Activated CD4-positive, alpha-beta T cell treated with anti-CD3 and anti-CD28 coated beads for 36 hours (primary cell): ENCODE measurements around the gene SLC17A9. TPM values are rescaled to one million over a fixed set of nuclear protein-coding genes. Genes with fewer than 3 reads are reported as not detected.
A peak's percentile ranks its signal among the peaks of the same experiment; 100 is the strongest.

Experiments used
- ATAC-seq: fragments of 200-7000 bp; cut with Tn5 transposase; one replicate; pipeline ENCODE4 v1.10.0; 2021; ENCODE audit warnings: mild to moderate bottlenecking, moderate library complexity
- CTCF ChIA-PET: fragments of 350-600 bp; sonication (Branson Sonifier 250); formaldehyde crosslinking; loops from one replicate; lab custom pipeline; 2021; ENCODE audit warnings: antibody characterized with exemption; lab: Charles Lee
- POLR2A ChIA-PET: fragments of 350-600 bp; sonication (Branson Sonifier 250); formaldehyde crosslinking; loops from one replicate; lab custom pipeline; 2021; ENCODE audit warnings: antibody characterized with exemption, inconsistent platforms; lab: Charles Lee
- DNase-seq: peaks from one replicate; pipeline ENCODE4 v3.0.0-alpha.2; 2020
- H3K27ac Mint-ChIP-seq: one replicate; pipeline ENCODE4 v1.8.0; 2021; ENCODE audit warnings: mixed read lengths
- H3K27me3 Mint-ChIP-seq: one replicate; pipeline ENCODE4 v1.8.0; 2021; ENCODE audit warnings: mixed read lengths
- H3K36me3 Mint-ChIP-seq: one replicate; pipeline ENCODE4 v1.8.0; 2021; ENCODE audit warnings: low read depth, mixed read lengths
- H3K4me1 Mint-ChIP-seq: one replicate; pipeline ENCODE4 v1.8.0; 2021; ENCODE audit warnings: mixed read lengths
- H3K4me3 Mint-ChIP-seq: one replicate; pipeline ENCODE4 v1.8.0; 2021; ENCODE audit warnings: mild to moderate bottlenecking, moderate library complexity, mixed read lengths
- H3K9me3 Mint-ChIP-seq: one replicate; pipeline ENCODE4 v1.8.0; 2021; ENCODE audit warnings: low read depth, mixed read lengths
- intact Hi-C, 2 experiments: fragments of 100-400 bp; cut with DNase I in 1 of 2; cut with micrococcal nuclease in 1 of 2; formaldehyde crosslinking; loops; one replicate each; pipeline versions ENCODE4 v1.14.2 to v1.15.1; 2022 to 2024; cut with DNase I, micrococcal nuclease
- total RNA-seq, 2 experiments: library from RNA; stranded (reverse); gene quantifications; one replicate each; pipeline ENCODE4 v1.2.3, GENCODE V29; 2021

The SLC17A9 gene
- total RNA-seq, 2 experiments from 2014 or later = 16.2 to 16.5 TPM

DNA sequence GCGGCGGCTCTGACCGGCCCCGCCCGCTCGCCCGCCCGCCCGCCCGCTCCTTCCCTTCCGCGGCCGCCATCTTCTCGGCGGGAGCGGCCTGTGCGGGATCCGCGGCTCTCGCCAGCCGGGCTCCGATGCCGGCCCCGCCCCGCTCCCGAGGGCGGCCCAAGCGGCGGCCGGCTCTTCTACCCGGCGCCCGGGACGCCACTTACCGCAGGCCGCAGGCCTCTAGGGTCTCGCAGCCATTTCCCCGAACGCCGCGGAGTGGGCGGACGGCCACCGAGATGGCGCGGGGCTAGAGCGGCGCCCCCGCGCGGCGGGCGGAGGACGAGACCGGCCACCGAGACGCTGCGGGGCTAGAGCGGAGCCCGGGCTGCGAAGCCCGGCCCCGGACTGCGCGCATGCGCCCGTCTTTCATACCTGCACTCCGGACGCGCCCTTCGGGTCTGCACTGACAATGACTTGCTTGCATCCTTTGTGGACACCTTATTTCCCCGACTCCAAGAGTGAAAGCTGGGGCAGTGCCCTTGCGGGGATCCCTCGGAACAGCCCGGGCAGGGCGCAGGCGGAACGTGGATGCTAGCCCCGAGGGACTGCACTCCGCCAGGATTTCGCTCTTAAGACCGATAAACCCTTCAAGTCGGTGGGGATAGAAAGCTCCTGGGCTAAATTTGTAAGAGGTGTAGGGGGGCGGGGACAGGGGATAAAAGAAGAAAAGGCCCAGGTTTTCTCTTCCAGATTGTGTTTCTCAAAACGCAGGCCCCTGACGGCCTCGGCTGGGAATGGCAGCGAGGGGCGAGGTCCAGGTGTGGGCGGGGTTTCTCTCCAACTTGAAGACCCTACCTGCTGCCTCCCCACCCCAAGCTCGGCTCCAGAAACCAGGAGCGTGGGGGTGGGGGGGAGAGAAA, 26.0 kb upstream of the SLC17A9 start, which contains the start of gene DIDO1:
DIDO1 (minus strand) TSS at position 277 of the 899 bp plus-strand sequence.
- Mint-ChIP-seq H3K36me3 (peaks cover 13% of the 10 kb centered on the region), H3K4me1 (peaks cover 64% of the 10 kb centered on the region), H3K27me3 (no peaks in the 10 kb centered on the region), H3K9me3 (no peaks in the 10 kb centered on the region), H3K27ac (peak within 1 kb of the TSS; percentile 96), H3K4me3 (peak within 1 kb of the TSS; percentile 94)
- ATAC-seq = peak; percentile 78
- CTCF ChIA-PET = interaction anchor here (1.0 to 3.9 kb wide), 6 partner anchors 8 to 25 kb away, joined by 3 to 15 read pairs (median 4); partner anchors contain the start of gene GID8
- intact Hi-C loops = loop anchor here (1.0 to 10.0 kb wide), 11 partner anchors 11 to 784 kb away; partner anchors contain the start of genes ADRM1 (in 1 of the 2), ARFGAP1 (in 1 of the 2), GMEB2 (in 1 of the 2) and PSMA7 (in 1 of the 2)
- DNase-seq = peak; percentile 94
- POLR2A ChIA-PET = interaction anchor here (0.7 to 2.9 kb wide), 2 partner anchors 10 to 11 kb away, joined by 3 to 18 read pairs; partner anchors contain the start of gene GID8

DNA sequence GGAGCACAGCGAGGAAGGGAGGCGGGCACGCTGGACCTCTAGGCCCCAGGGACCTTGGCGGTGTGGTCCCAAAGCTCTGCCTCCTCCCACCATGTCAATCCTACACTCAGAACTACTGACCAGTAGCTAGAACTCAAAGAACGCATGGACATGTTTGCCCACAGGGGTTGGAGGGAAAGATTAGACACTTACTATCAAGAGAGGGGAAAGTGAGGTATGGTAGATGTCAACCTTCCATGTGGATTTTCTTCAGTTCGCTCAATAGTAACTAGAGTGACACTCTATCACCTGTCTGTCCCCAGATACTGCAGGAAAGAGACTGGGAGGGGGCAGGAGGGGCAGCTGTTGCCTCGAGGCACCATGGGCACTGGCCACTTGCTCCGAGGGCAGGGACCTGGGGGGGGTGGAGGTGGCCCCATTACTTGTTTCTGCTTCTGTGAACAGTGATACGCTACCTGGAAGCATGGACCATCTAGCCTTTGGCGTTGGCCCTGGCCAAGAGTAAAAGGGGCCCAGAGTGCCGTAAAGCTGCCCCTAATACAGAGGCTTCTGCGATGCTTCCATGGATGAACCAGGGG, 25.3 kb upstream of the SLC17A9 start:
- Mint-ChIP-seq H3K4me3 (peak overlapping the region; percentile 94), H3K9me3 (no peaks in the 10 kb centered on the region), H3K27ac (peak overlapping the region; percentile 92), H3K27me3 (no peaks in the 10 kb centered on the region), H3K36me3 (peaks cover 13% of the 10 kb centered on the region), H3K4me1 (peaks cover 67% of the 10 kb centered on the region)
- ATAC-seq (no peak), DNase-seq (no peak)
- ChIA-PET CTCF (interaction anchor here (0.7 to 3.9 kb wide), 7 partner anchors 9 to 26 kb away, joined by 3 to 15 read pairs (median 3); partner anchors contain the start of gene GID8), POLR2A (interaction anchor here (0.7 to 2.9 kb wide), 2 partner anchors 11 kb away, joined by 3 to 18 read pairs; partner anchors contain the start of gene GID8)
- intact Hi-C loops = loop anchor here (2.0 to 10.0 kb wide), 8 partner anchors 132 to 785 kb away; partner anchors contain the start of genes ADRM1 (in 1 of the 2), ARFGAP1 (in 1 of the 2), GMEB2 (in 1 of the 2) and PSMA7 (in 1 of the 2)

DNA sequence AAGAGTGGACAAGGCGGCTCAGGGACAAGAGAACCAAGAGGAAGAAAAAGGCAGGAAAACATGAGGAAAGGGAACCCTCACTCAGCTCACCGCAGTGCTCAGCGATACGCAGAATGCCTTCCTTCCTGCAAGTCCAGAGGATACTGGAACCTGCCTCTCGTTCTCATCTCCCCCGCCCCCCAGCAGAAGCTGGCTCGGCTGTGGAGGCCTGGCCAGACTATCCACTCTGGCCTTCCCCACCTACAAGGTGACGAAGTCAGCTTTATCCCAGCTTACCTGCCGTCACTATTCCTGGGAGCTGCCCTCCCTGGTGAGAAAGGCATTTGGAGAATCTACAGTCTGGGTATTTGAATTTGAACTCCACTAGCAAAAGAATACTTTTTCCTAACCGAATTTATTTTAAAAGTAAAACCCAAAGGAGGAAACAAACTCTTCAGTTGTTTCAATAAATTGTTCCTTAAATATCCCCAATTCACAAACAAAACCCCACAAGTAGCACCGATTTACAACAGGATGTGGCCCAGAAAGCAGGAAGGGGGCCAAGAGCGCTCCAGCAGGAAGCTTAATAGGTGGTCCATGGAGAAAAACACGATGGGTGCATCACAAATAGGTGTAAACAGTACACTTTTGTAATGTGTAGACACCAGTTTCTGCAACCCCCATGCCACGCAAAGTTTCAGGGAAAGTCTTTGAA, 24.1 kb upstream of the SLC17A9 start:
- CTCF ChIA-PET = interaction anchor here (0.9 to 3.9 kb wide), 5 partner anchors 8 to 28 kb away, joined by 3 to 15 read pairs (median 4); partner anchors contain the start of gene GID8
- intact Hi-C loops = loop anchor here (1.0 to 10.0 kb wide), 9 partner anchors 9 to 786 kb away; partner anchors contain the start of genes ARFGAP1 (in 1 of the 2), GMEB2 (in 1 of the 2), PSMA7 (in 1 of the 2) and RPS21 (in 1 of the 2)
- H3K4me1 Mint-ChIP-seq = peaks cover 65% of the 10 kb centered on the region

DNA sequence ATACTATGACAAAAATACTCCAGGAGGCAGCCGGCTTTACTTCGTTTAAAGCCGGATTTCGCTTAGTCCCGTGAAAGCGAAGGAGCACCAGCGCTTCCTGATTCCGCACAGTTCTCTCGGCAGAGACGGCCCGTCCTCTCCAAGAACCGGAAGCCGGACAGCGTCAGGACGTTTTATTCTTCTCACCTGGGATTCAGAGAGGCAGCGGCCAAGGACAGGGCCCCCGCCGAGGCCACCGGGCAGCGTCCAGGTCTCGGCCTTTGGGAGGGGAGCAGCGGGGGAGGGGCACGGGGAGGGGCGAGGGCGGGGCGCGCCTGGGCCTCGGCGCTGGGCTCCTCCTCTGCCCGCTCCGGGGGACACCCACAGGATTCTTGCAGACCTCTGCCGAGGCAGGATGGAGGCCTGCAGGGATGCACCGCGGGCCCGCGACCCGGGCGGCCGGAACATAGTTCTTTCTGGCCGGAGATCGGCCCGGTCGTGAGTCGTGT, 23.4 kb upstream of the SLC17A9 start:
- ChIA-PET CTCF (interaction anchor here (0.6 to 3.9 kb wide), 3 partner anchors 7 to 28 kb away, joined by 4 to 15 read pairs (median 5); no protein-coding TSS in a partner anchor), POLR2A (interaction anchor here (2.9 kb wide), 1 partner anchor 9 kb away, joined by 18 read pairs; the partner anchor contains the start of gene GID8)
- intact Hi-C loops = loop anchor here (2.0 to 10.0 kb wide), 7 partner anchors 70 to 787 kb away; partner anchors contain the start of genes ARFGAP1 (in 1 of the 2), GMEB2 (in 1 of the 2), PSMA7 (in 1 of the 2) and RPS21 (in 1 of the 2)
- H3K27ac Mint-ChIP-seq = peak overlapping the region; percentile 52
- H3K4me1 Mint-ChIP-seq = peaks cover 60% of the 10 kb centered on the region
- ATAC-seq (peak; percentile 56), DNase-seq (peak; percentile 80)
- H3K4me3 Mint-ChIP-seq = peak overlapping the region; percentile 84
- peaks cover 11% of the 10 kb centered on the region for H3K36me3 Mint-ChIP-seq
- H3K9me3 Mint-ChIP-seq = no peaks in the 10 kb centered on the region
- no peaks in the 10 kb centered on the region for H3K27me3 Mint-ChIP-seq

More for the DNA sequence above, 24.1 kb upstream of the SLC17A9 start:
- Mint-ChIP-seq H3K27me3 (no peaks in the 10 kb centered on the region), H3K9me3 (no peaks in the 10 kb centered on the region), H3K27ac (peak overlapping the region; percentile 52), H3K4me3 (peak overlapping the region; percentile 84), H3K36me3 (peaks cover 11% of the 10 kb centered on the region)
- ATAC-seq (no peak), DNase-seq (peak; percentile 25)
- POLR2A ChIA-PET = interaction anchor here (1.1 to 2.9 kb wide), 2 partner anchors 9 to 16 kb away, joined by 8 to 18 read pairs; partner anchors contain the start of gene GID8

DNA sequence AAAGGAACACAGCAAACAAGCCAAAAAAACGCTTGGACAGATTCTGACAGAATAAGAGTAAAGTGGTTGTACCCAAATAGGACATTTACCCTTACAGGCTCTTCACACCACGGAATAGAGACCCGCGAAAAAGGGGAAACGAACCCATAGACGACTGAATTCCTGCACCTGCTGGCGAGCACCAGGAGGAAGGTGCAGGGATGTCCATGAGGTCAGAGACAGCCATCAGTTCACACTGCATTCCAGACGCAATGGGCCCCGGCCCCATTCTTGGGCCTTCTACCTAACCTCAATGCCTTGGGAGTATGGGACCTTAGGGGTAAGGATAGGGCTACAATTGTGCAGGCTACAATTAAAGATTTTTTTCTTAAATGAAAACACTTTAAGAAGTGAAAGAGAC, 21.0 kb upstream of the SLC17A9 start:
- Mint-ChIP-seq H3K4me1 (peaks cover 52% of the 10 kb centered on the region), H3K4me3 (no peak overlapping the region), H3K27ac (no peak overlapping the region), H3K36me3 (peaks cover 3% of the 10 kb centered on the region), H3K9me3 (no peaks in the 10 kb centered on the region), H3K27me3 (no peaks in the 10 kb centered on the region)
- ChIA-PET CTCF (no interaction called here), POLR2A (interaction anchor here (0.5 kb wide), 1 partner anchor 765 kb away, joined by 3 read pairs; the partner anchor contains the start of gene TNFRSF6B)
- intact Hi-C loops = no loop called here
- DNase-seq (no peak), ATAC-seq (no peak)

DNA sequence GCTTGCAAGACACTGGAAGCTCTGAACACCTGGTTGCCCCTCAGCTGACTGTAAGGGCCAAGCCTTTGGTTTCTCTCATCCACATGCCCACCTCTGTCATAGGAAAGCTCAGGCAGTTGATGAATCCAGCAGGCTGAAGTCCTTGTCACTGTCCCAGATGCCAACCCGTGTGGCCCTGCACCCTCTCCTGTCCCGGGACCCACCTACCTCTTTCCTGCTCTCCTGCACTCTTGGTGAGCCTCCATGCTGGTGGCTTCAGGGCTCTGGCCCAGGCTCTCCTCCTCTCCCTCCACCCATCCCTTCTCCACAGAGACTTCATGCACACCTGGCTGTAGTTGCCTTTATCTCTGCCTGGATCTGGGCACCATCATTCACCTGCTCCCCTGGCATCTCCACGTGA, 18.5 kb upstream of the SLC17A9 start:
- Mint-ChIP-seq H3K4me1 (peaks cover 41% of the 10 kb centered on the region), H3K27me3 (no peaks in the 10 kb centered on the region), H3K9me3 (no peaks in the 10 kb centered on the region), H3K4me3 (no peak overlapping the region), H3K27ac (no peak overlapping the region), H3K36me3 (peaks cover 11% of the 10 kb centered on the region)
- ATAC-seq = no peak
- ChIA-PET CTCF (interaction anchor here (0.7 to 4.4 kb wide), 5 partner anchors 13 to 170 kb away, joined by 4 to 17 read pairs (median 5); no protein-coding TSS in a partner anchor), POLR2A (interaction anchor here (1.4 to 2.1 kb wide), 3 partner anchors 9 to 27 kb away, joined by 3 to 7 read pairs (median 4); no protein-coding TSS in a partner anchor)
- intact Hi-C loops = no loop called here
- no peak for DNase-seq

DNA sequence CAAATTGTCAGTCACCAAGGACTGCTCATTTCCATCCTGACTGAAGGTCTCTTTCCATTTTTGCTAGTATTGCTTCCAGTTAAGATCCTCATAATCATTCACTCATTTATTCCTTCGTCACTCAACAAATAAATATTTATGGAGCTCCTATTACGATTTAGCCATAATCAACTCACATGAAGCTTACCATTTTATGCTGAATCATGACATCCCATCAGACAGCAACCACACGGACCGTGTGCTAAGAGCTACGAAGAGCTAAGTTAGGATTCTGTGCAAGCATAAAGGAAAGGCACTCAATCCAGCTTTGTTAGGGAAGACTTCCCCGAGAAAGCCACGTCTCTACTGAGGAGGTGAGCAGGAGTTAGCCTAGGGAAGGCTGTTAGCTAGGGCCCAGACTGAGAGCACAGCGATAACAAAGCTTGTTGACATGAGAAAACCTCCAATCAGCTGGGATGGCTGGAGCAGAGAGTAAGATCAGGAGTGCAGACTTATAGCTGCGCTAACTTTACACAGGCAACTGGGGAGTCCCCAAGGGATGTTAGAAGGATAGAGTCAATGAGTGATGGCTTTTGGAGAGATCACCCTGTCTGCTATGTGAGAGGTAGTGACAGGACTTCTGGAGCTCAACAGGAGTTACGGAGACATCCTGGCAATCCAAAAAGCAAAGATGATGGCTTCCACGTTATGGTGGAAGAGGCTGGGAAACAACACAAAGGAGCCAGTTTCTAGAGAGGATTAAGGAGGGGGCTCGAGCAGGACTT, 17.1 kb upstream of the SLC17A9 start:
- intact Hi-C loops = loop anchor here in 1 of 2 experiments (5.0 kb wide), 2 partner anchors 698 to 813 kb away; partner anchors contain the start of genes LSM14B and OSBPL2
- peaks cover 17% of the 10 kb centered on the region for H3K36me3 Mint-ChIP-seq
- H3K9me3 Mint-ChIP-seq = no peaks in the 10 kb centered on the region
- ChIA-PET POLR2A (interaction anchor here (1.0 to 2.1 kb wide), 4 partner anchors 10 to 28 kb away, joined by 3 to 7 read pairs (median 4); no protein-coding TSS in a partner anchor), CTCF (interaction anchor here (0.7 to 4.4 kb wide), 8 partner anchors 8 to 150 kb away, joined by 3 to 17 read pairs (median 7); partner anchors contain the start of gene DIDO1)
- no peak overlapping the region for H3K4me3 Mint-ChIP-seq
- no peak overlapping the region for H3K27ac Mint-ChIP-seq
- DNase-seq = no peak
- H3K27me3 Mint-ChIP-seq = no peaks in the 10 kb centered on the region
- H3K4me1 Mint-ChIP-seq = peaks cover 42% of the 10 kb centered on the region
- no peak for ATAC-seq

DNA sequence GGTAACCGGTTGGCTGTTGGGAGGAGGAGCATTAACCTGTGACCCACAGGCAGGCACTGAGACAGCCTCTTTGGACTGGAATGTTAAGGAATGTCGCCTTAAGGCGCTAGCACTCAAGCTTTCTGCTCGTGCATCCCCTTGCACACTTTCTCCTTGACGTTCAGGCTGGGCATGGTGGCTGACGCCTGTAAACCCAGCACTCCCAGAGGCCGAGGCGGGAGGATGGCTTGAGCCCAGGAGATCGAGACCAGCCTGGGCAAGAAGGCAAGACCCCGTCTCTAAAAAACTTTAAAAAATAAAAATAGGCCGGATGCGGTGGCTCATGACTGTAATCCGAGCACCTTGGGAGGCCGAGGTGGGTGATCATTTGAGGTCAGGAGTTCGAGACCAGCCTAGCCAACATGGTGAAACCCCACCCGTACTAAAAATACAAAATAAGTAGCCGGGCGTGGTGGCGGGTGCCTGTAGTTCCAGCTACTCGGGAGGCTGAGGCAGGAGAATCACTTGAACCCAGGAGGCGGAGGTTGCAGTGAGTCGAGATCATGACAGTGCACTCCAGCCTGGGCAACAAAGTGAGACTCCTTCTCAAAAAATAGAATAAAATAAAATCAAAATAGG, 16.4 kb upstream of the SLC17A9 start:
- DNase-seq = no peak
- H3K4me1 Mint-ChIP-seq = peaks cover 41% of the 10 kb centered on the region
- no peaks in the 10 kb centered on the region for H3K27me3 Mint-ChIP-seq
- no peak overlapping the region for H3K27ac Mint-ChIP-seq
- intact Hi-C loops = loop anchor here (2.0 to 5.0 kb wide), 3 partner anchors 15 to 814 kb away; partner anchors contain the start of genes LSM14B (in 1 of the 2) and OSBPL2 (in 1 of the 2)
- CTCF ChIA-PET = interaction anchor here (0.6 to 4.4 kb wide), 8 partner anchors 9 to 72 kb away, joined by 4 to 17 read pairs (median 7); partner anchors contain the start of gene DIDO1
- H3K9me3 Mint-ChIP-seq = no peaks in the 10 kb centered on the region
- peaks cover 17% of the 10 kb centered on the region for H3K36me3 Mint-ChIP-seq
- POLR2A ChIA-PET = interaction anchor here (2.1 to 2.8 kb wide), 2 partner anchors 8 to 18 kb away, joined by 7 to 18 read pairs; partner anchors contain the start of gene DIDO1
- no peak for ATAC-seq
- H3K4me3 Mint-ChIP-seq = no peak overlapping the region
